NCI-H2171 treated with DMSO at 0.1 percent for 48 hours (cell line): Measurements from ENCODE around the gene B4GALT4.

Experiments
- DNase-seq: peaks from one replicate; lab custom pipeline; 2025; lab: John Stamatoyannopoulos, UW

The B4GALT4 gene

GRCh38 chr3:119237299-119237698, 3.4 kb downstream of the B4GALT4 start:
- no peak for DNase-seq

- DNase-seq, result no peak
These were observed 3.9 kb downstream of the B4GALT4 start for GRCh38 chr3:119236756-119237155.

GRCh38 chr3:119235151-119235550, 5.5 kb downstream of the B4GALT4 start:
- DNase-seq, result no peak

GRCh38 chr3:119234610-119235009, 6.1 kb downstream of the B4GALT4 start:
- DNase-seq, result no peak

- DNase-seq, result no peak
These were observed 9.9 kb downstream of the B4GALT4 start for GRCh38 chr3:119230745-119231144.

GRCh38 chr3:119230071-119230470, 10.6 kb downstream of the B4GALT4 start:
- DNase-seq, result no peak

- no peak for DNase-seq
These were observed 11.5 kb downstream of the B4GALT4 start for GRCh38 chr3:119229190-119229589.

GRCh38 chr3:119228373-119229145, 12.1 kb downstream of the B4GALT4 start:
- no peak for DNase-seq

GRCh38 chr3:119227070-119227850, 13.4 kb downstream of the B4GALT4 start:
- peak; percentile 22 for DNase-seq

- no peak for DNase-seq
These were observed 15.6 kb downstream of the B4GALT4 start for GRCh38 chr3:119225121-119225520.

- no peak for DNase-seq
These were observed 17.2 kb downstream of the B4GALT4 start for GRCh38 chr3:119223511-119223910.

GRCh38 chr3:119222391-119222790, 18.3 kb downstream of the B4GALT4 start:
- no peak for DNase-seq

GRCh38 chr3:119221779-119222320, 18.8 kb downstream of the B4GALT4 start:
- no peak for DNase-seq

GRCh38 chr3:119220970-119221667, 19.6 kb downstream of the B4GALT4 start:
- no peak for DNase-seq

- DNase-seq, result no peak
These were observed 20.5 kb downstream of the B4GALT4 start for GRCh38 chr3:119220198-119220597.

- no peak for DNase-seq
These were observed 21.6 kb downstream of the B4GALT4 start for GRCh38 chr3:119219069-119219468.

- DNase-seq, result no peak
These were observed 28.9 kb downstream of the B4GALT4 start for GRCh38 chr3:119211803-119212202.

GRCh38 chr3:119211193-119211592, 29.5 kb downstream of the B4GALT4 start:
- DNase-seq, result no peak

- DNase-seq, result no peak
These were observed 33.2 kb downstream of the B4GALT4 start for GRCh38 chr3:119207512-119207875.

GRCh38 chr3:119206611-119207511, 33.8 kb downstream of the B4GALT4 start:
- DNase-seq, result peak; percentile 80

GRCh38 chr3:119205685-119206084, 35.0 kb downstream of the B4GALT4 start:
- DNase-seq, result no peak
